Right lobe of liver (tissue), 4 donors: ENCODE measurements around the gene ID2.

Experiments used
- CTCF ChIP-seq, 4 donors: fragments of 200-600 bp in 3 of 4; fragments of 450-650 bp in 1 of 4; IDR thresholded peaks; one replicate each; pipeline versions ENCODE4 v1.5.1 to v1.8.0; 2016 to 2022; ENCODE audit warnings: antibody characterized with exemption in 4 of 4, mild to moderate bottlenecking in 2 of 4
- POLR2A ChIP-seq: fragments of 450-650 bp; IDR thresholded peaks from one replicate; pipeline ENCODE4 v1.6.1; 2017; ENCODE audit warnings: antibody characterized with exemption, mild to moderate bottlenecking
- donor health status: DM: no; HTN: no; CAD: no.
- donor health status: DM: no; HTN: no; CAD: no.
- donor health status: DM: no; HTN: yes; CAD: no.

- TF ChIP-seq CTCF (IDR thresholded peaks at IDR 0.05) (no peak), POLR2A (no peak)
Measured at GRCh38 chr2:8642366-8643068, 39.3 kb upstream of the ID2 start.
